ENCODE measurements around the gene ARF1.
A peak's percentile ranks its signal among the peaks of the same experiment; 100 is the strongest.

The ARF1 gene

GRCh38 chr1:228083871-228084278 lies 1.4 kb downstream of the ARF1 start:
- H3K36me3 ChIP-seq, result peaks cover 0 to 3% (median 0%) of the 10 kb centered on the region in 3 donors
- DNase-seq, result no peak
- H3K4me1 ChIP-seq, result peaks cover 0 to 67% (median 58%) of the 10 kb centered on the region in 4 donors
- H3K4me3 ChIP-seq, result peak overlapping the region; percentile 87 to 93
- intact Hi-C loops (cut with DNase I; ENCODE audit: low total_unique reads), result loop anchor here (1.0 to 10.0 kb wide), 5 partner anchors 19 to 1421 kb away; partner anchors contain the start of genes C1orf35, JMJD4, NUP133 and RNF187
- no peaks in the 10 kb centered on the region for H3K9me3 ChIP-seq
- H3K27ac ChIP-seq, result peak overlapping the region; percentile 95 to 100
- TF ChIP-seq CTCF (IDR thresholded peaks at IDR 0.05), result no peak
- no peaks in the 10 kb centered on the region for H3K27me3 ChIP-seq

GRCh38 chr1:228084325-228084724 lies 1.8 kb downstream of the ARF1 start:
- no peak for TF ChIP-seq CTCF (IDR thresholded peaks at IDR 0.05)
- peak overlapping the region; percentile 87 to 93 for H3K4me3 ChIP-seq
- no peaks in the 10 kb centered on the region for H3K9me3 ChIP-seq
- H3K27ac ChIP-seq, result peak overlapping the region; percentile 95 to 100
- H3K4me1 ChIP-seq, result peaks cover 0 to 72% (median 63%) of the 10 kb centered on the region in 4 donors
- intact Hi-C loops (cut with DNase I; ENCODE audit: low total_unique reads), result loop anchor here (5.0 to 10.0 kb wide), 4 partner anchors 320 to 1420 kb away; partner anchors contain the start of genes JMJD4, NUP133, RNF187 and SNAP47
- no peak for DNase-seq
- H3K36me3 ChIP-seq, result peaks cover 0 to 2% (median 0%) of the 10 kb centered on the region in 3 donors
- H3K27me3 ChIP-seq, result no peaks in the 10 kb centered on the region

GRCh38 chr1:228084797-228085196 lies 2.3 kb downstream of the ARF1 start:
- intact Hi-C loops (cut with DNase I; ENCODE audit: low total_unique reads), result loop anchor here (5.0 to 10.0 kb wide), 4 partner anchors 320 to 1420 kb away; partner anchors contain the start of genes JMJD4, NUP133, RNF187 and SNAP47
- Histone ChIP-seq H3K4me3 (peak overlapping the region; percentile 87 to 93), H3K36me3 (no peaks in the 10 kb centered on the region), H3K4me1 (peaks cover 2 to 77% (median 67%) of the 10 kb centered on the region in 4 donors), H3K9me3 (no peaks in the 10 kb centered on the region), H3K27ac (peak overlapping the region; percentile 95 to 100), H3K27me3 (no peaks in the 10 kb centered on the region)
- DNase-seq, result no peak
- TF ChIP-seq CTCF (IDR thresholded peaks at IDR 0.05), result no peak

- intact Hi-C loops (cut with DNase I; ENCODE audit: low total_unique reads), result loop anchor here (10.0 kb wide), 3 partner anchors 321 to 1419 kb away; partner anchors contain the start of genes JMJD4, NUP133 and SNAP47
- H3K27ac ChIP-seq, result peak overlapping the region; percentile 8 to 95
Measured at GRCh38 chr1:228085287-228085951, 2.9 kb downstream of the ARF1 start.

GRCh38 chr1:228087771-228088251 lies 5.3 kb downstream of the ARF1 start:
- no peaks in the 10 kb centered on the region for H3K9me3 ChIP-seq
- intact Hi-C loops (cut with DNase I; ENCODE audit: low total_unique reads), result loop anchor here (10.0 kb wide), 3 partner anchors 323 to 1417 kb away; partner anchors contain the start of genes JMJD4, NUP133 and SNAP47
- H3K27me3 ChIP-seq, result no peaks in the 10 kb centered on the region
- TF ChIP-seq CTCF (IDR thresholded peaks at IDR 0.05), result no peak
- peaks cover 8 to 89% (median 79%) of the 10 kb centered on the region in 4 donors for H3K4me1 ChIP-seq
- no peaks in the 10 kb centered on the region for H3K36me3 ChIP-seq
- no peak overlapping the region for H3K27ac ChIP-seq
- peak in 1 of 2 donors; percentile 63 for DNase-seq
- H3K4me3 ChIP-seq, result peak overlapping the region in 1 of 2 donors; percentile 21

More at GRCh38 chr1:228085287-228085951, 2.9 kb downstream of the ARF1 start:
- no peak for DNase-seq
- Histone ChIP-seq H3K4me1 (peaks cover 8 to 79% (median 74%) of the 10 kb centered on the region in 4 donors), H3K27me3 (no peaks in the 10 kb centered on the region), H3K36me3 (no peaks in the 10 kb centered on the region), H3K4me3 (peak overlapping the region; percentile 87 to 93), H3K9me3 (no peaks in the 10 kb centered on the region)
- no peak for TF ChIP-seq CTCF (IDR thresholded peaks at IDR 0.05)
